NCI-H1930 (cell line): ENCODE data around the gene TMEM74B.

ENCODE experiments used
- DNase-seq, 2 experiments: peaks; one replicate each; lab custom pipeline; 2025; lab: John Stamatoyannopoulos, UW

Gene TMEM74B

DNA sequence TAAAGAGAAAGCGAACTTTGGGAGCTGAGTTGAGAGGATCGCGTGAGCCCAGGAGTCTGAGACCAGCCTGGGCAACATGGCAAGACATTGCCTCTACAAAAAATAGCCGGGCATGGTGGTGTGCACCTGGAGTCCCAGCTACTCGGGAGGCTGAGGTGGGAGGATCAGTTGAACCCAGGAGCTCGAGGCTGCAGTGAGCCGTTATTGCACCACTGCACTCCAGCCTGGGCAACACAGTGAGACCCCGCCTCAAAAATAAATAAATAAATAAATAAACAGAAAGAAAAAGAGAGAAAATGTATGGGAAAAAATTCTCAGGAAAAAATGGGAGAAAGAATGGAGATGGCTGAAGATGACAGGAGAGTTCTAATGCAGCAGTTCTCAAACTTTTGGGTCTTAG, 21.0 kb upstream of the TMEM74B start:
- no peak for DNase-seq

GRCh38 chr20:1204576-1204975, 19.8 kb upstream of the TMEM74B start:
- no peak for DNase-seq

DNA sequence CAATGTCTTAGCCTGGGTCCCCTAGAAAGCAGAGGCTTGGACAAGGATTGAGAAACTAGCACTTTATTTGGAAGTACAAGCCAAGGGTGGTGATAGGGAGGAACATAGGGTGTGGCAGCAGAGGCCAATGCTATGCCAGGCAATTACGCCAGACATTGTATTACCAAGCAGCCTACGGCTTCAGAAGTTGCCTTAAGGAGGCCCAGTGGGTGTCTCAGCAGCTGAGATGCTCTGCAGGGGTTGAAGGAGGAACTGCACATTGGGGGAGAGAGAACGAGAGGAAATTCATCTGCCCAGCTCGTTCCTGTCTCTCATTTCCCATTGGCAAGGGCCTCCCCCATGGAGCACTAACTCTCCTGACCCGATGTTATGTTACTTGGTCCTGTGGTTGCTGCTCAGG, 19.3 kb upstream of the TMEM74B start:
- no peak for DNase-seq

DNA sequence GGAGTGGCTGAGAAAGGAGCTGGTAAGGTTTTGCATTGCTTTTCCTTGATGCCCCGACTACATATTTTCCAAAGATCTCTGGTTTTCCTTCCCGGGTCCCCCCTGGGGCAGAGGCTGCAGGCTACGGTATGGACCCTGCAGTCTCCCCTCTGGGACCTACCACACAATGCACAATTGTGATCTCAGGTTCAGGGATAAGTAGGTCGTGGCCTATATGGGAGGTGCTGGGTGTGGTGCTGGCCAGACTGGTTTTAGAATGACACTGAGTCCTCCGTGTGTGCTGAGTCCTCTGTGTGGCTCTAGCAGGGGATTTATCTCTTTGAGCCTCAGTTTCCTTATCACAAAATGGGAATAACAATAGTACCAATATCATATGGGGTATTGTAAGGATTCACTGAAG, 18.8 kb upstream of the TMEM74B start:
- DNase-seq: no peak

DNA sequence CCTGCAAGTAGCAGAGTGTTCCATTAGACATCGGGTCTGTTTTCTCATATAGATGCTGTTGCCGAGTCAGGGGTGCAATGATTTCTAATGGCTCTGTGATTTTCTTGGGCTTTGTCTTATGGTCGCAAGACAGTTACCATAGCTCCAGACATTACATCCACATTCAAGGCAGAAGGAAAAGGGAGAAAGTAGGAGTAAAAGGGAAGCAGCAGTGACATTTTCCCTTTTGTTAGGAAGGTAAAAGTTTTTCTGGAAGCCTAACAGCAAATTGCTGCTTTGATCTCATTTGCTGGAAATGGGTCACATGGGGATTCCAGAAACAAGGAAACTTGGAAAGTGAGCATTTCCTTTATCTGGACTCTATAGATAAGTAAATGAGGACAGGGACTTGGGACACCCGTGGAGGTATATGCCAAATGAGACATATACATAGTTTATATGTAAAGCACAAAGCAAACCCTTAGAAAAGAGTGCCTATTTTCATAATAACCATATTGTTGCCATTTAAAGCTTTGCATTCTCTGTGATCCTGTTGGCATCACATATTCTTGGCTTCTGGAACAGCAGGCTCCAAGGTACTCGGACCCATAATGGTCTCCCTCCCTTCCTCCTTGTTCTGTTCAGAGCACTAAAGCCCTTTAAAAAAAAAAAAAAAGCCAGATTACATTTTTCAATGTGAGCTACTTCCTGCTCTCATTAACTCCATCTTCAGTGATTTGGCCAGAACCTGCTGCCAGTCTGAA, 18.2 kb upstream of the TMEM74B start, which contains the start of gene C20orf202:
TSS of gene C20orf202 (plus strand) at position 693 of the 743 bp plus-strand sequence. CDS start 132 bp downstream, outside the sequence.
- no peak for DNase-seq

DNA sequence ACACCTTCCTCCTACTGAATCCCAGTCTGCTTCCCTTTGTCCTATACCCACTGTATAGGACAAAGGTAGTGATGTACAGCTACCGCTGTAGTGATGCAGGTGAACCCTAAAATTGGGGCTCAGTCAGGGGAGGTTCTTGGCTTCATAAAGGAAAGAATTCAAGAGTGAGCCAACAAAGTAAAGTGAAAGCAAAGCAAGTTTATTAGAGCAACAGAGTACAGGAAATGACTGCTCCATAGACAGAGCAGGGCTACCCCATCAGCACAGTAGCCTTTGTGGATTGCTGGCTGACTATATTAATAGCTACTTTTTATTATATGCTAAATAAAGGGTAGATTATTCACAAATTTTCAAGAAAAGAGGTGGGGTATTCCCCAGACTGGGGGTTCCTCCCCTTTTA, 15.2 kb upstream of the TMEM74B start:
- DNase-seq: no peak

DNA sequence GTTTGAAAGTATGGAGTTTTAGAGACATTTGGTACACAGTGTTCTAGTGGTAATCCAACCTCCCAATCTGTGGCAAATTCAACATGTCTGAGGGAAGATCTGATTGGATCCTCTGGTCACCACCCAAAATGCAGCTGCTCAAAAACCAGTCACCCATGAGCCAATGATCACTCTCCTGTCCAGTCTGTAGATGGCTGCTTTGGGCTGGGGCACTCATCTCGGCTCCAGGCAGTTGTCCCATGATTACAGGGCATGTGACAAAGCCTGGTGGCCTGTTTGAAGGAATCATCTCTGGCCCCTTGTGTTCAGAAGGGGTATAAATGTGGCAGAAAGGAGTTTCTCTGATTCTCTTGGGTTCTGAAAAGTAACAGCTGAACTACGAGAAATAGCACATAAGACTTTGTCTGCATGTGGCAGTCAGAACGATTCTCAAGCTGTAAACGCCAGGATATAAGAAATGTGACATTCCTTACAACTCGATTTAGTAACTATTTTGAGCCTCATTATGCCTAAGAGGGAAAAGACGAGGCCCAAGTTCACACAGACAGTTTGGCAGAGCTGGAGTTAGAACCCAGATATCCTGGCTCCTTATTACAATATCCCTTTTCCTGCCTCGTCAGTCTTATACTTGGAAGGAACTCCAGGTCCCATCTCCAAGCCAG, 14.6 kb upstream of the TMEM74B start:
- DNase-seq: no peak

- no peak for DNase-seq
Observed at GRCh38 chr20:1198751-1199150, 14.0 kb upstream of the TMEM74B start.

DNA sequence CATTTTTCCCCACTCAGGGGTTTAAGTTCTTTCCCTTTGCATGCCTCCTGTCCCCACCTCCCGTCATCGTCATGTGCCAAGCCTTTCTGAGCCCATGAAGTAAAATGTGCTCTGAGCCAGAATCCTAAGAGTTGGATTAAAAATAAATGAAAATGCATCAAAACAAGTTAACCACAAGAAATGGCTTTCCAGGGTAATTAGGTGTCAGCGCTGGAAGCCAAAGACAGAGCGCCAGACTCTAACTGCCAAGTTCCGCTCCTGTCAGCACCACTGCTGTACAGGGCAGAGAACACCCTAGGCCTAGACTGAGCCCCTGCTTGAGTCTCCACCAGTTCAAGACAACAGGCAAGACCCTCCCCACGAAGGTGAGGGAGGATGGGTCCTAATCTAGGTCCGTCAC, 13.0 kb upstream of the TMEM74B start:
- DNase-seq: no peak

DNA sequence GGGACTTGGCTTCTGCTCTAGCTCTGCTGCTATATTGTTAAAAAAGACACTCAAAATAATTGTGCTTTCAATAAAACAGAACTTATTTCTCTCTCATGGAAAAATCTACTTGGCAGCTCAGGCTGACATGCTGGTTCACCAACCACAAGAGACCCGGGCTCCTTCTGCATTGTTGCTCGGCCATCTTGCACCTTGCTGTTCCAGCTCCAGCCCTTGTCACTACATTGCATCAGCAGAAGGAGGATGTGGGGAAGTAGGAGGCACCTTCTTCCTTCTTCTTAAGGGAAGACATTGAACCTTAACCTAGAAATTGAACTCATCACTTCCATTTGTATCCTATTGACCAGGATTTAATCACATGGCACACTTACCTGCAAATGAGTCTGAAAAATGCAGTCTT, 11.9 kb upstream of the TMEM74B start:
- DNase-seq: no peak

- no peak for DNase-seq
Observed at GRCh38 chr20:1195226-1195625, 10.4 kb upstream of the TMEM74B start.

GRCh38 chr20:1191299-1191698, 6.5 kb upstream of the TMEM74B start:
- no peak for DNase-seq

- DNase-seq: no peak
Observed at GRCh38 chr20:1190847-1191246, 6.1 kb upstream of the TMEM74B start.

GRCh38 chr20:1189827-1190226, 5.0 kb upstream of the TMEM74B start:
- DNase-seq: no peak

- no peak for DNase-seq
Observed at GRCh38 chr20:1188347-1188746, 3.6 kb upstream of the TMEM74B start.

DNA sequence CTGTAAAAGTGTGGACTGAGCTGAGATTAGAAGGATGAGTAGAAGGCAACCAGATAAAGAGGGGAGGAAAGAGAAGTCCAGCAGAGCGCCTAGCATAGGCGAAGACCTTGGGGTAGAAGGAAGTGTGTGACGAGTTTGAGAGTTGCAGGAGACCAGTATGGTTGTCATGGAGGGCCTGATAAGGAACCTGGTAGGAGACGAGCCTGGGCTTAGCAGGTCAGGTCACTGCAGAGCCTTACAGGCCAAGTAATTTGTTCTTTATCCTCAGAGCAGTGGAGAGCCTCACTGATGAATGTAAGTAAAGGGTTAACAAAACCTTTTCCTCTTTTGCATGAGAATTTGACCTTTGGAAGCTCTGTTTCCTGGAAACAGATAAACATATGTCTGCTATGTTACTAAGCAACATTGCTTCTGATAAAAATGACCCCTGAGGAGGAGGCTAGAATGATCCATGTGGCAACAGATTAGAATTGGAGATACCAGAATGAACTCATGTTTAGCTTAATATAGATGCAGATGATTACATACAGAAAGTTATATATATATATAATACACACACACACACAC, 2.9 kb upstream of the TMEM74B start:
- no peak for DNase-seq

- no peak for DNase-seq
Observed at GRCh38 chr20:1186367-1186991, 1.7 kb upstream of the TMEM74B start.

- peak; percentile 25 to 62 for DNase-seq
Observed at GRCh38 chr20:1185790-1186334, 1.1 kb upstream of the TMEM74B start.

DNA sequence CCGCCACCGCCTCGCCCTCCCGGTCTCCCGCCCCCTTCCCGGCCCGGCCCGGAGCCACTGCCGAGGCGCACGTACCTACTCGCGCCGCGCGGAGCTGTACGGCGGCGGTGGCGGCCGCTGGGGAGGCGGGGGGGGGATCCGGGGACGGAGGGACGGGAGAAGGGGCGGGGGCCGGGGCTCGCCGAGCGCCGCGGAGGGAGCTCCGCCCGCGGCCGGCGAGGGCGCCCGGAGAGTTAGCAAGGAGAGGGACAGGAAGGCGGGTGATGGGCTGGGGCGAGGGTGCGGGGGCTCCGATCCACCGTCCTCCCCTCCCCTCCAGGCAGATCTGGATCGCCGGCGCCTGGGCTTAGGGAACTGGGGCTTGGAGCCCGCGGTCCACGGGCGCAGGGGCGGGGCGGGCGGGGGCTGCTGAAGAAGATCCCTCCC, 548 bp upstream of the TMEM74B start:
- peak in 1 of 2 experiments; percentile 6 for DNase-seq

DNA sequence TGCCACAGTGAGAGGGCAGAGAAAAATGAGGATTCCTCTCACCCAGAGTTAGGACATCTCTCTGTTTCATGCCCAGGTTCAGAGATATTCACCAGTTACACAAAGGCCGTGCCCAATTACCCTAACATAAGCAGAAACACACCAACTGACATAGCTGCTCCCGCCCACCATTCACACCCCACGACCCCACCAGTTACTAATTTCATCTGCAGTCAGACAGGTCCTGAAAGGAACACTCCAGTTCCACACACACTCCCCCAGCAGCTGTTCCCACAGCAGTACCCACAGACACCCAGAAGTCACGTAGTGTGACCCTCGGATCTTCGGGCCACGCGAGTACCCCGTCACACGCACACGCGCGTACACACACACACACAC, 532 bp downstream of the TMEM74B start:
- no peak for DNase-seq

DNA sequence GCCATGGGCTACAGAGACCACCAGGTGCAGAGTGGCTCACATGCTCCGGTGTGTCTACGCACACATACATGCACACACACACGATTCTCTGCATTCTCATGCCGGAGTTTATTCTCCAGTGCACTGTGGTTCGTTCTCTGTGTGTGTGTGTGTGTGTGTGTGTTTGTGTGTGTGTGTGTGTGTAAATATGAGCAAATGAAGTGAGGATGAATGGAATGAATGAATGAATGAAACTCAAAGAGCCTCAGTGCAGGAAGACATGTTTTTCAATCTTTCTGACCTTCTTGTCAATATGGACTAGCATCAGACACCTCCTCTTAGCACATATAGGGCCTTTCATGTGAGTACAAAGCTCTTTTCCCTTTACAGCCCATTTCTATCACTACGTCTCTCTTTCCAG, 1.6 kb downstream of the TMEM74B start:
- DNase-seq: no peak

DNA sequence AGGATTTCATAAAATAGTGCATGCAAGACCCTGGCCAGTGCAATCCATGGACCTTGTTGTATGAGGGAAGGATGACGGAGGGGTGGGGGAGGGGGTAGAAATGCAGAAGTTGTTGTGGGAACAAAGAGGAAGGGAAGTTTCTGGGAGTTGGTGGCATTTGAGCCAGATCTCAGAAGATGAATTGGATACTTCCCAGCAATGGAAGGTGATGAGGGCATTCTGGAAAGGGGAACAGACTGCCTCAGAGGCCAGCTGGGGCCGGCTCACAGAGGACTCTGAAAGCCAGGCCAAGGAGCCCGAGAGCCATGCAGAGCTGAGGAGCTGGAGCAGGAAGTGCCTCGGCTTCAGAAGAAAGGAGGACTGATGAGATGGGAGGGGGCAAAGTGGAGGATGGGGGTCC, 2.7 kb downstream of the TMEM74B start:
- no peak for DNase-seq

DNA sequence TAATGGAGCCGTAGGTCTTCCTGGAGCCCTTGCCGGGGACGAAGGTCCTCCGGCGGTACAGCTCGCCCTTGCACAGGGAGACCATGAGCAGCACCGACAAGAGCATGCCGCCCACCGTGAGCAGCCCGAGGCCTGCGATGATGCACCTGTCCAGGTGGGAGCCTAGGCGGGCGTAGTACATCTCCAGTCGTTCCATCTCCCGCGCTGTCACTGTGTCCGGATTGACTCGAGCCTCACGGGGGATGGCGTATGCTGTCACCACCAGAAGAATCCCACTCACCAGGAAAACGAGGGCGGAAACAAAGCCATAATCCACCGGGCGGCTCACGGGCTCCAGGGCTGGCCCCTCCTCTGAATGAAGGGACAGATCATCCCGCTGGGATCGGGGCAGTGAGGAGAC, 3.8 kb downstream of the TMEM74B start:
- no peak for DNase-seq
